HCT116 (cell line): Measurements from ENCODE around the gene ITGA1. TPM values are rescaled to one million over a fixed set of nuclear protein-coding genes. Genes with fewer than 3 reads are reported as not detected.
"Not testable (repeated sequence)": the region's sequence is repeated elsewhere in the genome, so short reads cannot be mapped to it uniquely, and the experiment has no call there.

Experiments
- ATAC-seq: fragments of 200-7000 bp; cut with Tn5 transposase; 2 replicates; pipeline ENCODE4 v1.9.1; 2020; ENCODE audit warnings: mild to moderate bottlenecking, moderate library complexity
- BruUV-seq: library from RNA; stranded (reverse); fragments of 400-500 nt; replicated peaks from 2 replicates; lab custom pipeline; 2021; lab: Mats Ljungman, UMichigan
- CTCF ChIA-PET: fragments of 300-600 bp; sonication (Branson Sonifier 250); formaldehyde crosslinking; loops from one replicate; lab custom pipeline; 2021; ENCODE audit warnings: antibody characterized with exemption; lab: Charles Lee
- POLR2A ChIA-PET: fragments of 300-600, 350-600 bp; sonication (Branson Sonifier 250); formaldehyde crosslinking; loops from one replicate; lab custom pipeline; 2021; ENCODE audit warnings: antibody characterized with exemption; lab: Charles Lee
- RAD21 ChIA-PET, 2 experiments: fragments of 300-600 bp; sonication (Branson Sonifier 250); formaldehyde crosslinking; loops; one replicate each; lab custom pipeline; 2023; ENCODE audit warnings: low total read pairs in 2 of 2; ENCODE audit not compliant: uncharacterized antibody in 2 of 2, unreplicated experiment in 2 of 2, low non-redundant PET in 1 of 2; lab: Charles Lee
- DNase-seq: peaks from one replicate; pipeline ENCODE4 v3.0.0-alpha.2; 2010; ENCODE audit warnings: low read depth, low spot score
- H2AFZ ChIP-seq: fragments of 200-600 bp; shearing (Covaris generic), sonication (generic); 2 replicates; pipeline ENCODE4 v1.6.1; 2017; ENCODE audit warnings: low read depth, mixed run types, mixed read lengths, antibody characterized with exemption, low read length; ENCODE audit not compliant: poor library complexity, severe bottlenecking
- H3K27ac ChIP-seq: 2 replicates; pipeline ENCODE4 v1.5.1; 2012; ENCODE audit warnings: low read depth, low read length
- H3K27me3 ChIP-seq: fragments of 200-600 bp; sonication (generic); 2 replicates; pipeline ENCODE4 v1.6.1; 2016; ENCODE audit warnings: mixed run types, low read length, mixed read lengths; ENCODE audit not compliant: insufficient read depth
- H3K36me3 ChIP-seq, 2 experiments: fragments of 200-500 bp in 1 of 2; fragments of 200-600 bp in 1 of 2; sonication (Bioruptor generic) in 1 of 2; sonication (generic) in 1 of 2; 2 replicates each; pipeline versions ENCODE4 v1.5.1 to v1.6.1; 2014 to 2016; ENCODE audit warnings: low read length in 2 of 2, inconsistent platforms in 1 of 2, mixed read lengths in 1 of 2, mixed run types in 1 of 2; ENCODE audit not compliant: insufficient read depth in 2 of 2, control insufficient read depth in 1 of 2
- H3K4me1 ChIP-seq, 2 experiments: fragments of 200-600 bp in 1 of 2; sonication (generic) in 1 of 2; 2 replicates each; pipeline versions ENCODE4 v1.5.1 to v1.6.1; 2012 to 2017; ENCODE audit warnings: low read length in 2 of 2, inconsistent platforms in 1 of 2, mild to moderate bottlenecking in 1 of 2, mixed read lengths in 1 of 2, mixed run types in 1 of 2, moderate library complexity in 1 of 2; ENCODE audit not compliant: insufficient read depth in 2 of 2, control insufficient read depth in 1 of 2
- H3K4me2 ChIP-seq: fragments of 200-600 bp; sonication (generic); 2 replicates; pipeline ENCODE4 v1.6.1; 2017; ENCODE audit warnings: mixed run types, low read length, mixed read lengths
- H3K4me3 ChIP-seq, 2 experiments: fragments of 200-600 bp in 1 of 2; sonication (generic) in 1 of 2; replicated peaks in 1 of 2; 2 replicates each; pipeline ENCODE4 v1.5.1; 2011 to 2016; ENCODE audit warnings: low read length in 2 of 2, control low read depth in 1 of 2, low read depth in 1 of 2, mild to moderate bottlenecking in 1 of 2, mixed read lengths in 1 of 2, mixed run types in 1 of 2
- H3K79me2 ChIP-seq: fragments of 200-600 bp; sonication (generic); 2 replicates; pipeline ENCODE4 v1.6.1; 2017; ENCODE audit warnings: mild to moderate bottlenecking, mixed run types, low read length, moderate library complexity, mixed read lengths; ENCODE audit not compliant: insufficient read depth
- H3K9ac ChIP-seq: fragments of 200-600 bp; sonication (generic); 2 replicates; pipeline ENCODE4 v1.6.1; 2016; ENCODE audit warnings: low read length, mixed read lengths
- H3K9me2 ChIP-seq: fragments of 200-600 bp; sonication (generic), shearing (Covaris generic); 2 replicates; pipeline ENCODE4 v1.6.1; 2017; ENCODE audit warnings: mixed run types, mild to moderate bottlenecking, moderate library complexity; ENCODE audit not compliant: insufficient read depth
- H3K9me3 ChIP-seq, 2 experiments: fragments of 200-500 bp in 1 of 2; fragments of 200-600 bp in 1 of 2; sonication (Bioruptor generic) in 1 of 2; sonication (generic) in 1 of 2; 2 replicates each; pipeline ENCODE4 v1.6.1; 2014 to 2017; ENCODE audit warnings: low read length in 2 of 2, mixed read lengths in 2 of 2, inconsistent platforms in 1 of 2, low read depth in 1 of 2, mild to moderate bottlenecking in 1 of 2, mixed run types in 1 of 2, moderate library complexity in 1 of 2; ENCODE audit not compliant: control insufficient read depth in 1 of 2, insufficient read depth in 1 of 2
- H4K20me1 ChIP-seq: fragments of 200-600 bp; sonication (generic), shearing (Covaris generic); 2 replicates; pipeline ENCODE4 v1.6.1; 2017; ENCODE audit warnings: mixed run types, mild to moderate bottlenecking, moderate library complexity; ENCODE audit not compliant: insufficient read depth
- CBX3 ChIP-seq: IDR thresholded peaks from 2 replicates; pipeline ENCODE4 v1.6.1; 2012; ENCODE audit warnings: low read depth
- EZH2 ChIP-seq: fragments of 200-600 bp; sonication (generic); IDR thresholded peaks from 2 replicates; pipeline ENCODE4 v1.6.1; 2017; ENCODE audit warnings: antibody characterized with exemption, mixed run types
- JUND ChIP-seq: IDR thresholded peaks from 2 replicates; pipeline ENCODE4 v1.6.1; 2012
- POLR2A ChIP-seq: IDR thresholded peaks from 2 replicates; pipeline ENCODE4 v1.7.0; 2011; ENCODE audit warnings: borderline replicate concordance; ENCODE audit not compliant: insufficient read depth, insufficient read length; ENCODE audit errors: extremely low read depth
- POLR2AphosphoS5 ChIP-seq: IDR thresholded peaks from 2 replicates; pipeline ENCODE4 v1.6.1; 2011; ENCODE audit warnings: mild to moderate bottlenecking, low read depth, low read length, moderate library complexity
- REST ChIP-seq: IDR thresholded peaks from 2 replicates; pipeline ENCODE4 v1.6.1; 2012; ENCODE audit warnings: low read depth
- TCF7L2 ChIP-seq: IDR thresholded peaks from 2 replicates; pipeline ENCODE4 v1.7.0; 2011; ENCODE audit warnings: borderline replicate concordance, inconsistent platforms; ENCODE audit not compliant: insufficient read depth, insufficient read length; ENCODE audit errors: extremely low read depth
- intact Hi-C: fragments of 100-400 bp; cut with micrococcal nuclease; formaldehyde crosslinking; loops from 2 replicates; pipeline ENCODE4 v1.10.0; 2022
- total RNA-seq: library from RNA; stranded (reverse); gene quantifications from one replicate; pipeline ENCODE4 v1.2.1, GENCODE V29; 2021; ENCODE audit not compliant: unreplicated experiment

Gene ITGA1
- total RNA-seq, 1 experiment from 2014 or later = 1.8 TPM

GRCh38 chr5:52743970-52744369 lies 43.7 kb upstream of the ITGA1 start:
- no TSS peak for BruUV-seq
- H3K4me3 ChIP-seq = no peak overlapping the region
- no peak overlapping the region for H2AFZ ChIP-seq
- ATAC-seq (no peak), DNase-seq (no peak)
- no peaks in the 10 kb centered on the region for H3K9me3 ChIP-seq
- H3K9me2 ChIP-seq = no peaks in the 10 kb centered on the region
- H3K79me2 ChIP-seq = no peaks in the 10 kb centered on the region
- intact Hi-C loops = no loop called here
- no peaks in the 10 kb centered on the region for H4K20me1 ChIP-seq
- H3K27me3 ChIP-seq = no peaks in the 10 kb centered on the region
- H3K4me1 ChIP-seq = peaks cover 0 to 4% of the 10 kb centered on the region in 2 experiments; a peak in 1 of 4 replicates
- ChIA-PET POLR2A (no interaction called here), CTCF (no interaction called here), RAD21 (no interaction called here)
- TF ChIP-seq POLR2A = no peak
- H3K9ac ChIP-seq = no peak overlapping the region
- H3K36me3 ChIP-seq = no peaks in the 10 kb centered on the region
- no peak overlapping the region for H3K27ac ChIP-seq
- H3K4me2 ChIP-seq = no peak overlapping the region

GRCh38 chr5:52744867-52745458 lies 42.8 kb upstream of the ITGA1 start:
- H3K27me3 ChIP-seq, H3K4me2 ChIP-seq, H4K20me1 ChIP-seq, H3K27ac ChIP-seq, H3K9me2 ChIP-seq, intact Hi-C loops, H3K36me3 ChIP-seq, H3K79me2 ChIP-seq, H3K4me1 ChIP-seq, H3K4me3 ChIP-seq, POLR2A ChIA-PET, RAD21 ChIA-PET, CTCF ChIA-PET, BruUV-seq, H2AFZ ChIP-seq, DNase-seq, H3K9ac ChIP-seq, H3K9me3 ChIP-seq: not testable (repeated sequence)
- peak; percentile 44 for ATAC-seq

DNA sequence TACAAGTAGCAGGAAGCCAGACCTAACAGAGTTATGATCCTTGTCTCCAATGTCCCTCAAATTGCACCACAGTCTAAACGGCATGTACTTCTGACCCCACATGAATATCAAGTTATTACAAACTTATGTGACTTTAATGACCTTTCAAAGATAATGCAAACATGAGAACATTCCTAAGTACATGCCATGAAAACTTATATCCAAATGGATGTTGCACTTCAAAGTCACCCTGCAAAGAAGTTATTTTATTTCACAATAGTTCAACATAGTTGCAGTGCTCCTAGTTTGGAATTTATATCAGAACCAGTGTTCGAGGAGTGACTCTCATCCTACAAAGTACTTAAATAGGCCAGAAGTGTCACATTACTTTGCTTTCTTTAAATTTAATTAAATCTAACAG lies 41.2 kb upstream of the ITGA1 start:
- Histone ChIP-seq H3K9me3 (no peaks in the 10 kb centered on the region), H2AFZ (no peak overlapping the region), H3K36me3 (no peaks in the 10 kb centered on the region), H3K4me1 (peaks cover 0 to 4% of the 10 kb centered on the region in 2 experiments; a peak in 1 of 4 replicates), H3K4me3 (no peak overlapping the region), H3K9ac (no peak overlapping the region), H3K9me2 (no peaks in the 10 kb centered on the region), H3K4me2 (no peak overlapping the region), H3K27me3 (0 out of 2 replicates have a peak, but pooled peaks cover 4% of the 10 kb centered on the region), H4K20me1 (no peaks in the 10 kb centered on the region), H3K79me2 (no peaks in the 10 kb centered on the region), H3K27ac (no peak overlapping the region)
- no peak for ATAC-seq
- ChIA-PET CTCF (no interaction called here), RAD21 (no interaction called here), POLR2A (no interaction called here)
- BruUV-seq = no TSS peak
- DNase-seq = no peak
- intact Hi-C loops = no loop called here
- TF ChIP-seq TCF7L2 (no peak), EZH2 (no peak), REST (no peak), POLR2AphosphoS5 (no peak), POLR2A (no peak), CBX3 (no peak), JUND (no peak)
